ENCODE data around the gene ESPL1.

DNA sequence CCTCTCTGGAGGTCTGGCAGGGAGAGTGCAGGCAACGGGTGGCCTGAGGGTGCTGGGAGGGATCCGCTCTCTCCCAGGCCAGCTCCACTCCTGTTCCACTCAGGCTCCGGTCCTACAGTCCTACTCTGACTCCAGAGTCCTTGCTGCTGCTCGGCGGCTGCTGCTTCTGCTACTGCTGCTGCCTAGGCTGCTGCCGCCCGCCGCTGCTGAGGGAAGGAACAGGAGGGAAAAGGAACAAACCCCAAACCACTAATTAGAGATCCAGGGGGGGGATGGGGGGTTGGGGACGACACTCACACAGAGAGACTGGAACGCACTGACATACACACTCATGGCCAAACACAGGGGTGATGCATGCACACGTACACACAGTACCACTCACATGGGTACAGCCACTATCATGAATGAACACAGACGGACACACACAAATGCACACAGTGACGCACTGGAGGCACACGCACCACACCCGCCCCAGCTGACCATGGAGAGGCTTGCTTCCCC, 68.1 kb downstream of the ESPL1 start, which contains the start of gene SP7:
- TF ChIP-seq, protein P1, sequence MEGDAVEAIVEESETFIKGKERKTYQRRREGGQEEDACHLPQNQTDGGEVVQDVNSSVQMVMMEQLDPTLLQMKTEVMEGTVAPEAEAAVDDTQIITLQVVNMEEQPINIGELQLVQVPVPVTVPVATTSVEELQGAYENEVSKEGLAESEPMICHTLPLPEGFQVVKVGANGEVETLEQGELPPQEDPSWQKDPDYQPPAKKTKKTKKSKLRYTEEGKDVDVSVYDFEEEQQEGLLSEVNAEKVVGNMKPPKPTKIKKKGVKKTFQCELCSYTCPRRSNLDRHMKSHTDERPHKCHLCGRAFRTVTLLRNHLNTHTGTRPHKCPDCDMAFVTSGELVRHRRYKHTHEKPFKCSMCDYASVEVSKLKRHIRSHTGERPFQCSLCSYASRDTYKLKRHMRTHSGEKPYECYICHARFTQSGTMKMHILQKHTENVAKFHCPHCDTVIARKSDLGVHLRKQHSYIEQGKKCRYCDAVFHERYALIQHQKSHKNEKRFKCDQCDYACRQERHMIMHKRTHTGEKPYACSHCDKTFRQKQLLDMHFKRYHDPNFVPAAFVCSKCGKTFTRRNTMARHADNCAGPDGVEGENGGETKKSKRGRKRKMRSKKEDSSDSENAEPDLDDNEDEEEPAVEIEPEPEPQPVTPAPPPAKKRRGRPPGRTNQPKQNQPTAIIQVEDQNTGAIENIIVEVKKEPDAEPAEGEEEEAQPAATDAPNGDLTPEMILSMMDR (IDR thresholded peaks at IDR 0.05) = no peak
- TF ChIP-seq POLR2AphosphoS5 (IDR thresholded peaks at IDR 0.05; ENCODE audit: low read depth, low read length) (no peak), TCF7L2 (IDR thresholded peaks at IDR 0.05; ENCODE audit: low read depth, low read length) (no peak)
- TF ChIP-seq, protein P2, sequence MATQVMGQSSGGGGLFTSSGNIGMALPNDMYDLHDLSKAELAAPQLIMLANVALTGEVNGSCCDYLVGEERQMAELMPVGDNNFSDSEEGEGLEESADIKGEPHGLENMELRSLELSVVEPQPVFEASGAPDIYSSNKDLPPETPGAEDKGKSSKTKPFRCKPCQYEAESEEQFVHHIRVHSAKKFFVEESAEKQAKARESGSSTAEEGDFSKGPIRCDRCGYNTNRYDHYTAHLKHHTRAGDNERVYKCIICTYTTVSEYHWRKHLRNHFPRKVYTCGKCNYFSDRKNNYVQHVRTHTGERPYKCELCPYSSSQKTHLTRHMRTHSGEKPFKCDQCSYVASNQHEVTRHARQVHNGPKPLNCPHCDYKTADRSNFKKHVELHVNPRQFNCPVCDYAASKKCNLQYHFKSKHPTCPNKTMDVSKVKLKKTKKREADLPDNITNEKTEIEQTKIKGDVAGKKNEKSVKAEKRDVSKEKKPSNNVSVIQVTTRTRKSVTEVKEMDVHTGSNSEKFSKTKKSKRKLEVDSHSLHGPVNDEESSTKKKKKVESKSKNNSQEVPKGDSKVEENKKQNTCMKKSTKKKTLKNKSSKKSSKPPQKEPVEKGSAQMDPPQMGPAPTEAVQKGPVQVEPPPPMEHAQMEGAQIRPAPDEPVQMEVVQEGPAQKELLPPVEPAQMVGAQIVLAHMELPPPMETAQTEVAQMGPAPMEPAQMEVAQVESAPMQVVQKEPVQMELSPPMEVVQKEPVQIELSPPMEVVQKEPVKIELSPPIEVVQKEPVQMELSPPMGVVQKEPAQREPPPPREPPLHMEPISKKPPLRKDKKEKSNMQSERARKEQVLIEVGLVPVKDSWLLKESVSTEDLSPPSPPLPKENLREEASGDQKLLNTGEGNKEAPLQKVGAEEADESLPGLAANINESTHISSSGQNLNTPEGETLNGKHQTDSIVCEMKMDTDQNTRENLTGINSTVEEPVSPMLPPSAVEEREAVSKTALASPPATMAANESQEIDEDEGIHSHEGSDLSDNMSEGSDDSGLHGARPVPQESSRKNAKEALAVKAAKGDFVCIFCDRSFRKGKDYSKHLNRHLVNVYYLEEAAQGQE (IDR thresholded peaks at IDR 0.05; ENCODE audit: insufficient read depth in 1 of 2, low read depth in 2 of 2, low read length in 1 of 2) = no peak

All from Panc1 (cell line).